Esophagus muscularis mucosa (tissue), 4 donors: ENCODE data around the gene PNLIPRP1.

Source experiments
- CTCF ChIP-seq, 3 experiments: fragments of 200-600 bp in 2 of 3; fragments of 450-650 bp in 1 of 3; sonication (generic) in 2 of 3; IDR thresholded peaks; one replicate each; pipeline ENCODE4 v1.5.1; 2017 to 2019; ENCODE audit warnings: antibody characterized with exemption in 3 of 3, mild to moderate bottlenecking in 2 of 3, moderate library complexity in 1 of 3
- EP300 ChIP-seq: sonication (generic); formaldehyde crosslinking; IDR thresholded peaks from one replicate; pipeline ENCODE4 v1.6.1; 2017; ENCODE audit warnings: antibody characterized with exemption
- POLR2A ChIP-seq: fragments of 450-650 bp; IDR thresholded peaks from one replicate; pipeline ENCODE4 v1.6.1; 2017; ENCODE audit warnings: antibody characterized with exemption, moderate library complexity, mild to moderate bottlenecking, low read depth

- TF ChIP-seq POLR2A (no peak), CTCF (IDR thresholded peaks at IDR 0.05) (no peak), EP300 (no peak)
These were observed 41.9 kb downstream of the PNLIPRP1 start for GRCh38 chr10:116632596-116633215.
